NCI-H226 (cell line): ENCODE results near the gene NDUFA13.

ENCODE experiments used
- DNase-seq: peaks from one replicate; pipeline ENCODE4 v3.0.0-alpha.2; 2015

NDUFA13 gene

DNA sequence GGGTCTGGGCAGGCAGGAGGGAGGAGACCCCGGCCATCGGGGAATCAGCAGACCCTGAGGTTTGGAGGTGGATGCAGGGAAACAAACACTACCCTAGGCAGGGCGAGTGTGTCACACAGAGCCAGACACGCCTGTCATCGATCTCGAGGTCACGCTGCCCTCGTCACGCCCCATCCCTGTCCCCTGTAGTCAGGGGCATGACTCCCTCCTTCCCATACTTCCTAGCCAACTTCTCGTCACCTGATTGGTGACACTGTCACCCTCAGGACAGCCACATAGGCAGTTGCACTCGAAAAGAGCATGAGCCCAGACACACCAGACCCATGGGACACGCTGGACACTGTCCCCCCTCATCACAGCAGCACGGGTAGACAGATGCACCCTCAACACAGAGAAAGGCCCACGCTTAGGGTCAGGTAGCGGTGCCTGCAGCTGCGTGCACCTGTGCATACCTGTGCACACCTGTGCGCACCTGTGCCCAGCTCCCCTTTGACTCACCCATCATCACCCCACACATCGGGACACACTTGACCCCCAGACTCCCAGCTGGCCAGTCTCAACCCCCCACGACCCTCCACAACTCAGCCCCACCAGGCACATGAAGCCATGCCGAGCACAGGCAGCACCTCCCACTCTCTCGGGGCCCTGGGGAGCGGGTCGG, 33.9 kb downstream of the NDUFA13 start:
- no peak for DNase-seq

DNA sequence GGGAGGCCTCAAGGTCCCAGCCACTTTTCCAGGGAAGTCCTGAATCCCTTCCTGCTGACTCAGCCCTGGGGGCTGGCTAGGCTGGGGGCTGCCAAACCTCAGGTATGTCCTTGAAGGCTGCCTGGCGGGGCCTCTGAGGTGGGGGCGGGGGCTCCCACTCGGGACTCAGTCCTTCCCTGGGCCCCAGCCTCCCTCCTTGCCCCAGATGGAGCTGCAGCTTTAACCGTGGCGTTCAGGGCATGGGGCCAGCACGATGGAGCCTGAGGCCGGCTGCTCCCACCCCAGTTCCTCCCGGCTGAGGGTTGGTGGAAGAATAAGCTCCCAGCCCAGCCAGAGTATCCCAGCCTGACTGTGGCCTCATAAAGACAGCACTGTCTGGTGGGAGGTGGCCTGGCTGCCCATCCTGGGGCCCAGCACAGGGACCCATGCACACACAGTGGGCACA, 34.5 kb downstream of the NDUFA13 start:
- DNase-seq, result no peak

DNA sequence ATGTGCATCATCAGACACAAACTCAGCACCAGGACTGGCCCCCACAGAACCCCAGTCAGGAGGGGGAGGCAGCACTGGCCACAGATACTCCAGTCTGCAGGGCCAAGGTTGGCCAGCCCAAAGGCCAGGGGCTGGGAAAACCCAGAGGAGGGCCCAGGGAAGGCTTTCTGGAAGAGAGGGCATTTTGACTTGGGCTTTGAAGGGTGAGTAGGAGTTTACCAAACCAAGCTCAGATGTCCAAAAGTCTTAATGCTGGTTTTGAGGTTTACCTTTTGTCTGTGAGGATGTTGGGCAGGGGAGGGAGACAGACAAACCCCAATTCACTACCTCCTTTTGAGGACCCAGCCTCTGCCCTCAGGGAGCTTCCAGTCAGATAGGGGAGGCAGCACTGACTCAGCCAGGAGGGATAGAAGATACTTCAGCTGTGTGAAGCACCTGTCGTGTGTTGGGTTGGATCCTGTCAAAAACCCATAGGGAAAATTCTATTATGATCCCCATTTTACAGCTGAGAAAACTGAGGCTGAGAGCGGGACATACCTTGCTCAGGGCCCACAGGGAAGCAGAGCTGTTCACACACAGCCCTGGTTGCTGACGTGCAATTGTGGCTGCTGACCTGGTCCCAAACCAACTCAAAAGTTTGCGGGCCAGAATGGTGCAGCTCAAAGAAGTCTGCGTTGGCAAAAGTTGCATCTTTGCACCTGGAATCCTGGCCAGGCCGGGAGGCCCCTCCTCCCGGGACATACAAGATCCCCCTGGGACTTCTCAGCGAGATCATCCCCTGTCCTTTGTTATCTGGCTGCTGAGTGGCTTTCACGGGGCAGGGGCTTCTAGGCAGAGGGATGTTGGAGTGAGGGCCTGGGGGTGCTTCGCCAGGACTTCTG, 35.2 kb downstream of the NDUFA13 start:
- no peak for DNase-seq

DNA sequence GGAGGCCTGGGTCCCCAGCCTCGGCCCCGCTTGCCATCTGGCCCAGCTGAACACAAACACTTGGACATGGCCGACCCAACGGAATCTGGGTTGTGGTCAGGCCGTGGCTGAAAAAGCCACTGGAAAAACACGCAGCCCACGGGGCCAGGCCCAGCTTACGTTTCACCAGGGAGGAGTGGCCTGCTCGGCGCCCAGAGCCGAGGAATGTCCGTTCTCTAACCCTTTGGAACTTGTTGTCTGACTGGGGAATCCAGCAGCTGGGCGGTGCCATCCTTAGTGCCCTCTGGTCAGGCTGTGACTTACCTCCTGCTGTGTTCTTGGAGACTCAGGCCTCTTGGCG, 35.8 kb downstream of the NDUFA13 start:
- DNase-seq, result no peak

DNA sequence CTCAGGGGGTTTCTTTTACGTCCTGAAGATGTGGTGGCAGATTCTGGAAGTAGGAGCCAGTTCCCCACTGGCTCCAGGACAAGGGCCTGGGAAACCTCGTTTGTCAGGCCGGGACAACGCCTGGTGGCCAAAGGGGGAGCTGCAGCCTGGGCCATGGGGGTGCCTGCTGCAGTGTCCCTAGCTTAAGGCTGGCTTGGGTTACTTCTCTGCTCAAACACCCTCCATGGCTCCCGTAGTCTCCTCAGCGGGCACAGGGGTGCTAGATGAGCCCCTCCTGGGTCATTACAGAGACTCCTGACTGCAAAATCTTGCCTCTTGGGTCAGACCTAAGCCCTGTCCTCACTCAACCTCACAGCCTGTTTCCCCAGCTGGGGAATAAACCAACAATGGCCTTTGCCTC, 36.8 kb downstream of the NDUFA13 start:
- no peak for DNase-seq

DNA sequence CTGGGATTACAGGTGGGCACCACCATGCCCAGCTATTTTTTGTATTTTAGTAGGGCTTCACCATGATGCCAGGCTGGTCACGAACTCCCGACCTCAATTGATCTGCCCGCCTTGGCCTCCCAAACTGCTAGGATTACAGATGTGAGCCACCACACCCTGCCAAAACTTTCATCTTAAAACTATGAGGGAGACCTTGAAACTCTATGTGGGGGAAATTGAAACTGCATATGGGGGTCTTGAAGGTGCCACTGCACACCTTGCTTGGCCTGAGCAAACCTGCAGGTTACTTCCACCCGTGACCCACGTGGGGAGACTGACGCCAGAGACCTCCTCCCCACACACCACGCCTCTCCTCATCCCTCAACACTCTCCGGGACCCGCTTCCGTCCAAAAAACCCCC, 37.6 kb downstream of the NDUFA13 start:
- DNase-seq, result no peak

DNA sequence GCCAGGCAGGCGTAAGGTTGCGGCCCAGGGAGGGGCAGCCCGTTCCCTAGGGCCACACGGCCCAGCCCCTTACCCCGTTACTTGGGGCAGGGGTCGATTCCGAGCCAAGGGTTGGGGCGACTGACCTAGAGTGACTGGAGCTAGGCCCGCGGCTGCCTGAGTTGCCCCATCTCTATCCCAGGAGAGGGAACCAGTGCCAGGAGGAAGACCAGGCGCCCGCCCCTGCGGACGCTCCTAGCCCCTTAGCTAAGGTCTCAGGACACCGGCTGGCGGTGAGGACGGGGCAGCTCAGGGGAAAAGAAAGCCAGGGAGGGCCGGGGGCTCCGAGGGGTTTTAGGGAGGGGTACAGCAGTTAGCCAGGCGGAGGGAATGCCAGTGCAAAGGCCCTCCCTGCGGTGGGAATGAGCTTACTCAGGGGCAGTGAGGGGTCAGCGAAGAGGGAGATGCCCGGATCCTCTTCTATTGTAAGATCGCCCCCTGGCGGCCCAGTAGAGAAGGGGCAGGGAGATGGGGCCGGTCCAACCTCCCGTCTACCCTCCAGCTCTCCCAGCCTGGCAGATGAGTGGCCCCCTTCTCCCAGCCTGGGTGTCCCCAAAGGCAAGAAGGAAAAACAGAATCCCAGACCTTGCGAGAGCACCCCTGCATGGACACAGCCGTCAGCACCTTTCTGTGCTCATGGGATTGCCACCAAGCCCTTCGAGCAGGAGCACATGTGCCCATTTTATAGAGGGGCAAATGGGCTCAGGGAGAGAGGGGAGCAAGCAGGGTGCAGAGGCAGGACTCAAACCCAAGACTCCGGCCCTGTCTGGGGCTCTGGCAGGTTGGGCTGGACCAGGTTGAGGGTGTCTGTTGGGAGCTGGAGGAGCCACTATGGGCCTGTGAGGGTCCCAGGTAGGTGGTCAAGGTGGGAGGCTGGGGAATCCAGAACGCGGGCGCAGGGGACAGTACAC, 38.3 kb downstream of the NDUFA13 start:
- no peak for DNase-seq

DNA sequence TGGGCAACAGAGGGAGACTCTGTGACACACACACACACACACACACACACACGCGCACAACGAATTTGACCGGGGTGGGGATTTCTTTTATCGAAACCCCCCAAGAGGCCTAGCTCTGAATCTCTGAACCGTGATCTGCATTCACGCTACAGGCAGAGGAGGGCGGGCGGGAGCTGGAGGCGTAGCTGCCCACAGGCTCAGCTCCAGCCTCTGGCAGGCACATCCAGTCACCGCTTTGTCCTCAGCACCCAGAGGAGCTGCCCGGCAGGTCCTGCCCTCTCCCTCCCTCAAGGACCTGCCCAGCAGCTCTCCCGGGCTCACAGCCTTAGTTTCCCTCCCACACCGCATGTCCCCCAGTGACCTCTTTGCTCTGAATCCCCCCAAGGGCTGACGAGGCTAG, 42.0 kb downstream of the NDUFA13 start:
- DNase-seq, result no peak

DNA sequence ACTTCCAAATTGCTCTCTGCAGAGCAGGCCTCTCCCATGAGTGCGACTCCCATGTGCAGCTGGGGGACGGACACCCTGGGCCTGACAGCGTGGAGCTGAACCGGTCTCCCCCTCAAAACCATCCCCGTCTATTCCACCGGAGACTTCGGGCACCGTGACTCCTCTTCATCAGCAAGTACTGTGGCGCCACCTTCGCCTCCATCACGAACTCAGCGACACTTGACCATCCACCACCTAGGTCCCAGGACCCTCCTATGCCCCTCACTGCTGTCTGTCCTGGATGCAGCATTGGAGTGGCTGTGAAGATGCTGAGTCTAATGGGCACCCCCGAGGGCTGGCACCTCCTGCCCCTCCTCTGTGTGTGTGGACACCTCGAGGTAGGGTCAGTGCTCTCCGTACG, 42.6 kb downstream of the NDUFA13 start:
- DNase-seq, result no peak

DNA sequence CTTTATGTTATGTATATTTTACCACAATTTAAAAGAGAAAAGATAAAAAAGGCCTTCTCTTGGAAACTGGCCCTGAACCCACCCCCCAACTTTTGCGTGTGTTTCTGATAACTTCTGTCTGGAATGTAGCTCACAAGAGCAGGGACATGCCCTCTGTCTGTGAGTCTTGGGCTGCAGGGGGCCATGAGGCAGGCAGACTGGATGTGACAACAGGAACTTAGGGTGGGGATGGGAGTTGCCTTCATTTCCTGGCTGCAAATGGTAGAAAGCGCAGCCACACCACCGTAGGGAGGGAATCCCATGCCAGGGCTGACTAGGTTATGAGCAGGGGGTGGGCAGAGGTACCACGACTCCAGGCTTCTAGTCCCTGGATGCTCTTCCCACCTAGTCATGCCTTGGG, 43.9 kb downstream of the NDUFA13 start:
- no peak for DNase-seq

DNA sequence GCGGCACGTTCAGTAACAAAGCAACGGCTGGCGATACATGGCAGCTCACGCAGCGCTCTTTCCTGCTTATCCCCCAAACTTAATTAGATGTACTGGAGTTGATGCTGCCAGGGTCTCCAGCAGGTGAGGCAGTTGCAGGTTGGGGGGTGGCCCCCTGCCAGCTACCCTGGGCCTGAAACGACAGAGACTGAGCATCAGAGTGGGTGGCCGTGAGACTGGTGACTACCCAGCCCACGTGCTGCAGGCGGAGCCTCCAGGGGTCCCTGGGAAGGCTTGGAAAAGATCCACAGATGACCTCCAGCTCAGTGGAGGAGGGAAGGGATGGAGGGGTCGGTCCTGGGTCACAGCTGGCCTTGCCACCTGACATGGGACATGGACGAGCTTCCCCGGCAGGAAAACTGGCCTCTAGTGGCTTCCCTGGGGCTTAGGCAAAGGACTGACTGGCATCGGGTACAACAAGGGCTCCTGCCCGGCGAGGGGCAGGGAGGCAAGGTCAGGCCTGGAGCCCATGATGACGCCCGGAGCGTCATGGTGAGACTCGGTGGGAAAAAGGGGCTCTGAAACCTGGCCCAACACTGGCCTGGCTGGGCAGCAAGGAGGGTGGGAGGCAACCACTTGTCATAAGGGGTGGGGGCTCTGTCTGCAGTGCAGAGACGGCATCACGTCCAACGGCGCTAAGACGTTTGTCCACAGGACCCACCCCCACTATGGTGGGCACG, 46.1 kb downstream of the NDUFA13 start:
- no peak for DNase-seq

DNA sequence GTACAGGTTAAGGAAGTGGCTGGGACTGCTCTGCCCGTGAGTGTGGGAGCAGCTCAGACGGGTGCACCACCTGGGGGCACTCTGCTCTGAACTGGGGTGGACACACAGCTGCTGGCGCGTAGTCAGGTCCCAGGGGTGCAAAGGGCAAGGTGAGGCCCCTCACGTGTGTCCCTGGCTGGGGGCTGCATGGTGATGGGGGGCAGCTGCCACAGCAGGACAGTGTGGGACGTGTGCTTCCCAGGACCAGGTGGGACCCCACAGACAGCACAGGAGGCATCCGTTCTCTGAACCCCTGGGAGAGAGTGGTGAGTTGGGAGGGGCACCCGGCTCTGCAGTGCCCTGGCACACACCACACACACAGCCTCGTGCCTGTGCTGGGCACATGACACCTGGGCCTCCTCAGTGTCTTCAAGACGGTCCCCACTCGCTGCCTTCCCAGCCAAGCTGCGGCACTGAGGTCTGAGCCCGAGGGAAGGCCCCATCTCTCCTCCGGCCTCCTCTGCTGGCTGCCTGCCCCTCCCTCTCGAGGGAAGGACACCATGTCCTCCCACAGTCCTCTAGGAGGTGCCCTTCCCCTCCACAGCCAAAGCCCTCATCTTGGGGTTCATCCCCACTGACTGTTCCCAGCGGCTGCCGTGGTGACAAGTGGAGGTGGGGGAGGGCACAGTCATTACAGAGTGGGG, 46.8 kb downstream of the NDUFA13 start:
- no peak for DNase-seq

DNA sequence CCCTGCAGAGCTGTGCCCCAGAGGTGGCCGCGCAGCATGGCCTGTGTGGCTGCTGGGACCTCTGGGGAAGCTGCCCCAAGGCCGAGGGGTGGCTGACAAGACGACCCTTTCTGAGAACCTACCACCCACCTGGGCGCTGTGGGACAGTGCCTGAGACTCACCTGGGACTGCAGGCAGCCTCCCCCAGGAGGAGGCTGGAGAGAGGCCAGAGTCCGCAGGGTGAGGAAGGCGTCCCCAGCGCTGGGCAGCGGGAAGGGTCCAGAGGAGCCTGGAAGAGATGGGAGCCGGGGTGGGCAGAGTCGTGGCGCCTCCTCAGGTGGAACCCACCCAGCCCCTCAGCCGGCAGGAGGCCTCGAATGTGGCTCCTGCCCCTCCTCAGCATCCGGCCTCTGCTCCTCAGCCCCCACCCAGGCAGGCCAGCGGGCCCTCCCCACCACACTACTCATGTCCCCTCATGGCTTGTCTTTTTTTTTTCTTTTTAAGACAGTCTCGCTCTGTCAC, 47.4 kb downstream of the NDUFA13 start:
- no peak for DNase-seq

DNA sequence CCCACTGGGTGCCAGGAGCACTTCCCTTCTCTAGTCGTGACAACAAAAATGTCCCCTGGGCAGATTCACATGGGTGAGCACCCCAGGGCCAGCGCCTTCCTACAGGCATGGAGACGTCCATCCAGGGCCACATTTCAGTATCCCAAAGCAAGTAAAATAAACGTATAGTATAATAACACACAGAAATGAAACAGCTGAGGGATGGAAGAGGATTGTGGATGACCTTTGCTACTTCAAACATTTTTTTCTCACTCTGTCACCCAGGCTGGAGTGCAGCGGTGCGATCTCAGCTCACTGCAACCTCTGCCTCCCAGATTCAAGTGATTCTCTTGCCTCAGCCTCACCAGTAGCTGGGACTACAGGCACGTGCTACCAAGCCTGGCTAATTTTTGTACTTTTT, 50.3 kb downstream of the NDUFA13 start:
- no peak for DNase-seq

DNA sequence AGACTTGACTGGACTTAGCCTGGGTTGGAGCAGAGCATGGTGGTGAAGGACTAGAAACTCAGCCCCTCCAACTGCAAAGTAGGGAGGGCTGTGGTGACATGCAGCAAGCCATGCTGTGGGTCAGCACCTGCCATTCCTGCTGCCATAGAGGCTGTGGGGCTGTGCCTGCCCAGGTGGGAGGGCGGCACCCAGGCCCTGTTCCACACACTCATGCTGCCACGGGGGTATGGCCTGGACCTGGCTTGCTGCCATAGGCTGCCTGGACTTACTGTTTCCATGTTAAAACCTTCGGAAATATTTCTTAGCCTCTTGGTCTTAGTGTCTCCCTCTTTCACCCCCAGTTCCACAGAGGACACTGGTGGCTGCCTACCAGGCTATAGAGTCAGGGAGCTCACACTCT, 51.4 kb downstream of the NDUFA13 start:
- no peak for DNase-seq

DNA sequence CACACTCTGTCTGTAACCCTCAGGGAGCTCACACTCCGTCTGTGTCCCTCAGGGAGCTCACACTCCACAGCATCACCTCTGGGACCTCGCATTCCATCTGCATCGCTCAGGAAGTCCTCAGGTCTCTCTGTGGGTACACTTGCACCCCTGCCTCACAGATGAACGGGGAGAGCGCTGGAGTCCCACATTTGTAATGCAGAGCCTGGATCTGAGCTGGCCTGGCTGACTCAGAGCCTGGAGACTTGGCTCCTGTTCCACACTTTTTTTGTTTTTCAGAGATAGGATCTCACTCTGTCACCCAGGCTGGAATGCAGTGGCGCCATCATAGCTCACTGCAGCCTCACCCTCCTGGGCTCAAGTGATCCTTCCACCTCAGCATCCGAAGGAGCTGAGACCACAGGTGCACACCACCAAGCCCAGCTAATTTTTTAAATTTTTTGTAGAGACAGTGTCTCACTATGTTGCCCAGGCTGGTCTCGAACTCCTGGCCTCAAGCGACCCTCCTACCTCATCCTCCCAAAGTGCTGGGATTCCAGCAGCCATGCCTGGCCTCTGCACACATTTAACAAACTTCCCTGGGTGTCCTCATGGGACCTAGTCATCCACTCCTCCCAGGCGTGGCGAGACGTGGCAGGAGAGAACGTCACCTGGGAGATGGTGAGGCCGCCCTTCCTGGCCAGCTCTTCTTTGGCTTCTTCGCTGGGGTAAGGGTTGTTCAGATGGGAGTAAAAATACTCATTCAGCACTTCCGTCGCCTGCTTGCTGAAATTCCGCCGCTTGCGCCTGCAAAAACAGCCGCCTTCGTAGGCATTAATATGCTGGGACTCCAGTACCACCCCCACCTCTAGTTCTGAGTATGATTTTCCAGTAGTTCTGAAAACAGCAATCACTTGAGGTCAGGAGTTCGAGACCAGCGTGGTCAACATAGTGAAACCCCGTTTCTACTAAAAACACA, 53.1 kb downstream of the NDUFA13 start:
- no peak for DNase-seq

DNA sequence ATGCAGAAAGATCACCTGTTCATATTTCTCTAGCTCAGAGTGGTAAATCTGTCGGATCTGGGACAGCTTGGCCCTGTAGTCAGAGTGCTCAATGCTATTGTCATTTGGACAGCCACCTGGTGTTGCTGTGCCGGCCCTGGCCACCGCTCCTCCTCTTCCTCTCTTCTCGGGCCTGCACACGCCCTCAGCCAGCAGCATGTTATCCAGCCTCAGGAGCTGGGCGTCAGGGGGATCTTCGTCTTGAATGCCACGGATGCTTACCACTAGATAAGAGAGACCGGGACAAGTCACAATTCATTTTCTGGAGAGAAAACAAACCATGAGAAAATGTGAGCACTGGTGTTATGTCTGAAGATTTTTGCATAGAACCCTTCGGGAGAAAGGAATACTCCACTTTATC, 54.5 kb downstream of the NDUFA13 start:
- DNase-seq, result no peak

DNA sequence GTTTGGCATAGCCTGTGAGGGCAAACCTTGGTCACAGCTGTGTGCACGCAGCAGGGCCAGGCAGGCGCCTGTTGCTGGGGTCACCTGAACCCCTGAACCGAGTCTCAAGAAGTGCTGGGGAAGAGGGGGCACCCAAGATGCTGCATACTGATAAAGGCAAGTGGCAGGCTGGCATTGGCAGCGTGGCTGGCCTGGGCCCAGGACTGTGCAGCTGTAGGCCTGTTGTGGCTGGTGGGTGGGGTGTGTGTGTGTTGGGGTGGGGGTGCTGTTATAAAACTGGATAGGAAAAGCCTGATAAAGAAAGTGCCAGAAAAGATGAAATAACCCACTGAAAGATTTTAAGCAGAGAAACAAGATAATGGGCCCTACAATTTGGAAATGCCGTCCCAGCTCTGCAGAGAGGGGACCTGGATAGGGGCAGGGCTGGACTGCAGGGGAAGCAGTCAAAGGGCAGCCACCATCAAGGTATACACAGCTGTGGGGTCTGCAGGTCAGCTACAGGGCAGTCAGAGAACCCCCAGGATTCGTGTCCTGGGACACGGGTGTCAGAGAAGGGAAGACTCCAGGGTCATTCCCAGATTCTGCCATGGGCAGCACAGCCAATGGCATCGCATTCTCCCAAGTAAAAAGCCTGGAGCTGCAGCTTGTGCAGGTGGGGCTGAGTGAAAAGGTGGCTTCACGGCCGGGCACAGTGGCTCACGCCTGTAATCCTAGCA, 55.2 kb downstream of the NDUFA13 start:
- no peak for DNase-seq

DNA sequence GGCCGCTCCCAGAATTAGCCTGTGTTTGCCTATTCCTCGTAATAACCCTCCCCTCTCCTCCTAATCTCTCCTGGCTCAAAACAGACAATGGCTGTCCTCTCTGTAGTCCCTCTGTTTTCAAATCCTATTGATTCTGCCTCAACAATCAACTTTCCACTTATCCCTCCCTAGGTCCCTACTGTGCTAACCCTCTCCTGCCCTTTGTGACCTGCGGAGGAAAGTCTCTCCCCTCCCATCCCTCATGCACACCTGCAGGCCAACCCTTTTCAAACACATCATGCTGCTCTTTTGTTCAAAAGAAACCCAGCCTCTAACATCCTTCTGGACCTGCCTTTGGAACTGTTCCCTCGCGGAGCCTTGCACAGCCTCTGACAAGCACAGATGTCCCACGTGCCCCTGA, 59.4 kb downstream of the NDUFA13 start:
- no peak for DNase-seq
